HFF-Myc (cell line): ENCODE results near the gene C1orf87.

Experiments
- DNase-seq: peaks from one replicate; pipeline ENCODE4 v3.0.0-alpha.2; 2011; ENCODE audit warnings: low read depth; ENCODE audit errors: extremely low read depth
- H3K4me3 ChIP-seq: replicated peaks from 2 replicates; pipeline ENCODE4 v1.5.1; 2011; ENCODE audit warnings: low read depth, mild to moderate bottlenecking, control low read depth, low read length
- CTCF ChIP-seq: IDR thresholded peaks from 2 replicates; pipeline ENCODE4 v1.5.1; 2012; ENCODE audit warnings: mild to moderate bottlenecking, low read depth, low read length, control low read depth; ENCODE audit errors: missing control alignments

Gene C1orf87

GRCh38 chr1:60000625-60001024, 72.9 kb downstream of the C1orf87 start:
- H3K4me3 ChIP-seq = no peak overlapping the region
- TF ChIP-seq CTCF = no peak
- DNase-seq = no peak

- TF ChIP-seq CTCF = no peak
- no peak overlapping the region for H3K4me3 ChIP-seq
- DNase-seq = no peak
Observed at GRCh38 chr1:59999746-60000145, 73.8 kb downstream of the C1orf87 start.

DNA sequence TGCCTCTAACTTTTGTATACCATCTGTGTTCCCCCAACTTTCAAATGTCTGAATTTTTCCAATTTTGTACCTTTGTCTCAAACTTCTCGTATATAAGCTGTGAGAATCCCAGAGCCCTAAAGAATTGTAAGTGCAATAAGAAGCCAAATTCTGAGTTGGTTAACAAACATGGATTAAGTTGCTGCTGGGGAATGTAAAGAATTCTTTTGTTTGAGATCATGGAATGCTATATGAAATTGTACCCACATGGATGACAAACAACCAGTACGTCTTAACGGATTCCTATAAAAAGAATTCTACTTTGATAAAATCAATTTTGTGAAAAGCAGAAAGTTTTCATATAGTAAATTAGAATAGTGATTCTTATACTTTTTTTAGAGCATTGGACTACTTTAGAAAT, 74.6 kb downstream of the C1orf87 start:
- no peak for DNase-seq
- TF ChIP-seq CTCF = no peak
- H3K4me3 ChIP-seq = no peak overlapping the region

GRCh38 chr1:59997479-59998115, 76.0 kb downstream of the C1orf87 start:
- H3K4me3 ChIP-seq = no peak overlapping the region
- DNase-seq = no peak
- TF ChIP-seq CTCF = no peak

GRCh38 chr1:59994302-59995198, 79.0 kb downstream of the C1orf87 start:
- H3K4me3 ChIP-seq = no peak overlapping the region
- TF ChIP-seq CTCF = no peak
- DNase-seq = peak; percentile 27

GRCh38 chr1:59992040-59992820, 81.3 kb downstream of the C1orf87 start:
- no peak for TF ChIP-seq CTCF
- no peak for DNase-seq
- H3K4me3 ChIP-seq = no peak overlapping the region
